Activated T-cell treated with anti-CD3 and anti-CD28 coated beads, Interleukin-2, amount 50 U/mL, for 24 hours (primary cell): Measurements from ENCODE around the gene PIP5K1B.

Experiments
- DNase-seq: peaks from one replicate; pipeline ENCODE4 v3.0.0-alpha.2; 2020
- H3K27ac Mint-ChIP-seq: 2 replicates; pipeline ENCODE4 v1.8.0; 2020; ENCODE audit warnings: mild to moderate bottlenecking, mixed read lengths
- H3K27me3 Mint-ChIP-seq: 2 replicates; pipeline ENCODE4 v1.8.0; 2020; ENCODE audit warnings: mixed read lengths
- H3K36me3 Mint-ChIP-seq: 2 replicates; pipeline ENCODE4 v1.8.0; 2020; ENCODE audit warnings: low read depth, mixed read lengths
- H3K4me1 Mint-ChIP-seq: 2 replicates; pipeline ENCODE4 v1.8.0; 2020; ENCODE audit warnings: low read depth, mixed read lengths
- H3K4me3 Mint-ChIP-seq: 2 replicates; pipeline ENCODE4 v1.8.0; 2020; ENCODE audit warnings: mild to moderate bottlenecking, moderate library complexity, mixed read lengths
- H3K9me3 Mint-ChIP-seq: 2 replicates; pipeline ENCODE4 v1.8.0; 2020; ENCODE audit warnings: mixed read lengths

Gene PIP5K1B

GRCh38 chr9:68717552-68718443 lies 12.8 kb downstream of the PIP5K1B start:
- no peaks in the 10 kb centered on the region for H3K4me1 Mint-ChIP-seq
- peaks cover 39% of the 10 kb centered on the region for H3K27me3 Mint-ChIP-seq
- DNase-seq, result no peak

GRCh38 chr9:68719847-68720246 lies 14.8 kb downstream of the PIP5K1B start:
- DNase-seq, result no peak
- no peaks in the 10 kb centered on the region for H3K4me1 Mint-ChIP-seq
- no peaks in the 10 kb centered on the region for H3K36me3 Mint-ChIP-seq
- H3K4me3 Mint-ChIP-seq, result no peak overlapping the region
- no peaks in the 10 kb centered on the region for H3K9me3 Mint-ChIP-seq
- H3K27ac Mint-ChIP-seq, result no peak overlapping the region
- H3K27me3 Mint-ChIP-seq, result peaks cover 36% of the 10 kb centered on the region

More at GRCh38 chr9:68717552-68718443, 12.8 kb downstream of the PIP5K1B start:
- Mint-ChIP-seq H3K36me3 (no peaks in the 10 kb centered on the region), H3K27ac (no peak overlapping the region), H3K9me3 (no peaks in the 10 kb centered on the region), H3K4me3 (no peak overlapping the region)

- H3K27me3 Mint-ChIP-seq, result peaks cover 34% of the 10 kb centered on the region
- H3K4me3 Mint-ChIP-seq, result no peak overlapping the region
These were observed 15.7 kb downstream of the PIP5K1B start for GRCh38 chr9:68720656-68721313.

GRCh38 chr9:68721666-68722330 lies 16.8 kb downstream of the PIP5K1B start:
- Mint-ChIP-seq H3K9me3 (no peaks in the 10 kb centered on the region), H3K4me3 (no peak overlapping the region), H3K4me1 (no peaks in the 10 kb centered on the region), H3K27ac (no peak overlapping the region), H3K27me3 (peaks cover 36% of the 10 kb centered on the region), H3K36me3 (no peaks in the 10 kb centered on the region)
- no peak for DNase-seq

More at GRCh38 chr9:68720656-68721313, 15.7 kb downstream of the PIP5K1B start:
- H3K27ac Mint-ChIP-seq, result no peak overlapping the region
- H3K36me3 Mint-ChIP-seq, result no peaks in the 10 kb centered on the region
- H3K9me3 Mint-ChIP-seq, result no peaks in the 10 kb centered on the region
- H3K4me1 Mint-ChIP-seq, result no peaks in the 10 kb centered on the region
- DNase-seq, result no peak

- no peaks in the 10 kb centered on the region for H3K36me3 Mint-ChIP-seq
- no peaks in the 10 kb centered on the region for H3K9me3 Mint-ChIP-seq
- H3K4me3 Mint-ChIP-seq, result no peak overlapping the region
- no peaks in the 10 kb centered on the region for H3K4me1 Mint-ChIP-seq
- no peak overlapping the region for H3K27ac Mint-ChIP-seq
- DNase-seq, result no peak
- H3K27me3 Mint-ChIP-seq, result peaks cover 44% of the 10 kb centered on the region
These were observed 20.0 kb downstream of the PIP5K1B start for GRCh38 chr9:68725070-68725469.

- Mint-ChIP-seq H3K27me3 (peaks cover 47% of the 10 kb centered on the region), H3K9me3 (no peaks in the 10 kb centered on the region)
These were observed 21.4 kb downstream of the PIP5K1B start for GRCh38 chr9:68726489-68726888.

GRCh38 chr9:68727636-68728035 lies 22.6 kb downstream of the PIP5K1B start:
- Mint-ChIP-seq H3K36me3 (no peaks in the 10 kb centered on the region), H3K9me3 (no peaks in the 10 kb centered on the region), H3K4me3 (no peak overlapping the region), H3K27me3 (peaks cover 54% of the 10 kb centered on the region), H3K4me1 (no peaks in the 10 kb centered on the region), H3K27ac (no peak overlapping the region)
- DNase-seq, result no peak

More at GRCh38 chr9:68726489-68726888, 21.4 kb downstream of the PIP5K1B start:
- H3K4me3 Mint-ChIP-seq, result no peak overlapping the region
- H3K27ac Mint-ChIP-seq, result no peak overlapping the region
- no peaks in the 10 kb centered on the region for H3K36me3 Mint-ChIP-seq
- DNase-seq, result no peak
- no peaks in the 10 kb centered on the region for H3K4me1 Mint-ChIP-seq

- Mint-ChIP-seq H3K27ac (no peak overlapping the region), H3K36me3 (no peaks in the 10 kb centered on the region), H3K4me3 (no peak overlapping the region), H3K27me3 (peaks cover 54% of the 10 kb centered on the region), H3K4me1 (no peaks in the 10 kb centered on the region), H3K9me3 (no peaks in the 10 kb centered on the region)
- no peak for DNase-seq
These were observed 23.7 kb downstream of the PIP5K1B start for GRCh38 chr9:68728731-68729130.

- Mint-ChIP-seq H3K36me3 (no peaks in the 10 kb centered on the region), H3K4me1 (no peaks in the 10 kb centered on the region), H3K9me3 (no peaks in the 10 kb centered on the region), H3K27me3 (peaks cover 46% of the 10 kb centered on the region), H3K27ac (no peak overlapping the region), H3K4me3 (no peak overlapping the region)
- DNase-seq, result no peak
These were observed 25.7 kb downstream of the PIP5K1B start for GRCh38 chr9:68730570-68731235.

GRCh38 chr9:68731857-68732256 lies 26.8 kb downstream of the PIP5K1B start:
- no peaks in the 10 kb centered on the region for H3K36me3 Mint-ChIP-seq
- no peaks in the 10 kb centered on the region for H3K4me1 Mint-ChIP-seq
- no peak overlapping the region for H3K27ac Mint-ChIP-seq
- H3K27me3 Mint-ChIP-seq, result peaks cover 42% of the 10 kb centered on the region
- no peaks in the 10 kb centered on the region for H3K9me3 Mint-ChIP-seq
- DNase-seq, result no peak
- no peak overlapping the region for H3K4me3 Mint-ChIP-seq

- no peaks in the 10 kb centered on the region for H3K9me3 Mint-ChIP-seq
- no peak overlapping the region for H3K27ac Mint-ChIP-seq
- no peak for DNase-seq
- H3K27me3 Mint-ChIP-seq, result peaks cover 39% of the 10 kb centered on the region
- no peaks in the 10 kb centered on the region for H3K4me1 Mint-ChIP-seq
- no peak overlapping the region for H3K4me3 Mint-ChIP-seq
- no peaks in the 10 kb centered on the region for H3K36me3 Mint-ChIP-seq
These were observed 27.5 kb downstream of the PIP5K1B start for GRCh38 chr9:68732405-68733020.

- peaks cover 35% of the 10 kb centered on the region for H3K27me3 Mint-ChIP-seq
- H3K9me3 Mint-ChIP-seq, result no peaks in the 10 kb centered on the region
- H3K4me3 Mint-ChIP-seq, result no peak overlapping the region
- no peaks in the 10 kb centered on the region for H3K36me3 Mint-ChIP-seq
- no peak for DNase-seq
- H3K4me1 Mint-ChIP-seq, result no peaks in the 10 kb centered on the region
- no peak overlapping the region for H3K27ac Mint-ChIP-seq
These were observed 28.0 kb downstream of the PIP5K1B start for GRCh38 chr9:68733021-68733405.

- DNase-seq, result no peak
- Mint-ChIP-seq H3K27me3 (peaks cover 21% of the 10 kb centered on the region), H3K4me3 (no peak overlapping the region), H3K9me3 (no peaks in the 10 kb centered on the region), H3K4me1 (no peaks in the 10 kb centered on the region), H3K27ac (no peak overlapping the region), H3K36me3 (no peaks in the 10 kb centered on the region)
These were observed 33.3 kb downstream of the PIP5K1B start for GRCh38 chr9:68738358-68738757.

- peaks cover 16% of the 10 kb centered on the region for H3K27me3 Mint-ChIP-seq
- no peak for DNase-seq
- no peak overlapping the region for H3K4me3 Mint-ChIP-seq
- H3K27ac Mint-ChIP-seq, result no peak overlapping the region
- H3K9me3 Mint-ChIP-seq, result no peaks in the 10 kb centered on the region
- no peaks in the 10 kb centered on the region for H3K4me1 Mint-ChIP-seq
- no peaks in the 10 kb centered on the region for H3K36me3 Mint-ChIP-seq
These were observed 34.7 kb downstream of the PIP5K1B start for GRCh38 chr9:68739621-68740174.
